ENCODE measurements around the gene MLPH. TPM values are rescaled to one million over a fixed set of nuclear protein-coding genes. Genes with fewer than 3 reads are reported as not detected.

The MLPH gene
- total and polyA plus RNA-seq, 2 of the 4 experiments (the other 2 are of a cell fraction), result 13.8 to 21.6 TPM

GRCh38 chr2:237555560-237555959, 68.5 kb downstream of the MLPH start:
- peaks cover 6% of the 10 kb centered on the region for H3K36me3 ChIP-seq (ENCODE audit: control insufficient read depth, insufficient read depth, low read length)
- 0 out of 2 replicates have a peak, but pooled peaks cover 6% of the 10 kb centered on the region for H3K9me1 ChIP-seq (ENCODE audit: insufficient read depth, low read length)
- no peak overlapping the region for H3K56ac ChIP-seq (ENCODE audit: extremely low read depth, insufficient read depth, low read length)
- intact Hi-C loops (cut with micrococcal nuclease) (no loop called here), in situ Hi-C loops (cut with MboI; ENCODE audit: low sequenced_read_pairs) (loop anchor here (25.0 kb wide), 2 partner anchors 1043 to 1218 kb away; a partner anchor contains a TSS), dilution Hi-C loops (cut with HindIII; ENCODE audit: low sequenced_read_pairs, unreplicated experiment) (no loop called here)
- 0 out of 2 replicates have a peak, but pooled peaks cover 9% of the 10 kb centered on the region for H4K20me1 ChIP-seq (ENCODE audit: insufficient read depth, low read length)
- H3K79me1 ChIP-seq (ENCODE audit: low read depth in 1 of 2, low read length in 2 of 2), result no peaks in the 10 kb centered on the region
- DNase-seq (no peak), ATAC-seq (ENCODE audit: low read depth) (no peak)
- H2AFZ ChIP-seq (replicated peaks; ENCODE audit: low read length, poor library complexity), result no peak overlapping the region
- no peak overlapping the region for H4K8ac ChIP-seq (ENCODE audit: low read depth in 2 of 2, low read length in 2 of 2)
- no peak overlapping the region for H3K14ac ChIP-seq (replicated peaks; ENCODE audit: low read depth, low read length)
- no peak for TF ChIP-seq FOS (IDR thresholded peaks at IDR 0.05; ENCODE audit: low read depth, low read length)
- TF ChIP-seq MXI1 (IDR thresholded peaks at IDR 0.05; ENCODE audit: borderline replicate concordance, low read depth, low read length), result no peak
- TF ChIP-seq BHLHE40 (IDR thresholded peaks at IDR 0.05; ENCODE audit: low read depth, low read length), result no peak
- no peak for TF ChIP-seq NFE2L2 (IDR thresholded peaks at IDR 0.05; ENCODE audit: low read depth, low read length)
- no peak for TF ChIP-seq RCOR1 (IDR thresholded peaks at IDR 0.05; ENCODE audit: insufficient replicate concordance, low read length)
- no peak for TF ChIP-seq POLR2A (IDR thresholded peaks at IDR 0.05; ENCODE audit: low read depth, low read length)
- TF ChIP-seq USF2 (IDR thresholded peaks at IDR 0.05; ENCODE audit: low read depth, low read length), result no peak
- TF ChIP-seq ELK1 (IDR thresholded peaks at IDR 0.05; ENCODE audit: borderline replicate concordance, low read depth, low read length), result no peak
- no peak for TF ChIP-seq CHD1 (IDR thresholded peaks at IDR 0.05; ENCODE audit: low read depth, low read length)
- TF ChIP-seq CEBPB (IDR thresholded peaks at IDR 0.05; ENCODE audit: low read depth, low read length), result no peak
- TF ChIP-seq RFX5 (IDR thresholded peaks at IDR 0.05; ENCODE audit: low read depth, low read length), result no peak
- TF ChIP-seq RAD21 (IDR thresholded peaks at IDR 0.05; ENCODE audit: low read length), result no peak
- TF ChIP-seq MAFK (IDR thresholded peaks at IDR 0.05; ENCODE audit: low read depth, low read length), result no peak
- TF ChIP-seq SMC3 (IDR thresholded peaks at IDR 0.05; ENCODE audit: low read depth, low read length), result no peak
- TF ChIP-seq CTCF (conservative IDR thresholded peaks at IDR 0.05; ENCODE audit: low read depth, low read length), result no peak
- H2BK5ac ChIP-seq (ENCODE audit: low read depth, low read length, poor library complexity, severe bottlenecking), result no peak overlapping the region
- no peak overlapping the region for H3K4me2 ChIP-seq (ENCODE audit: low read depth, low read length)
- no CpG with 5 or more reads among the region's 1 CpG for whole genome bisulfite sequencing, 2 experiments (ENCODE audit: extremely low coverage in 2 of 2, insufficient read length in 1 of 2)
- no peak overlapping the region for H3K23ac ChIP-seq (ENCODE audit: low read depth, low read length)
- no peak overlapping the region for H2AK5ac ChIP-seq (ENCODE audit: low read depth, low read length)
- no peaks in the 10 kb centered on the region for H3K27me3 ChIP-seq (ENCODE audit: control insufficient read depth, insufficient read depth, low read length)
- ChIA-PET CTCF (interaction anchor here (1.1 kb wide), 1 partner anchor 43 kb away, joined by 4 read pairs; no protein-coding TSS in a partner anchor), POLR2A (ENCODE audit: unreplicated experiment) (interaction anchor here (0.7 kb wide), 1 partner anchor 383 kb away, joined by 3 read pairs; no protein-coding TSS in a partner anchor)
- H2BK20ac ChIP-seq (ENCODE audit: low read depth, low read length), result no peak overlapping the region
- H4K5ac ChIP-seq (ENCODE audit: low read depth, low read length), result no peak overlapping the region
- no peak overlapping the region for H2AK9ac ChIP-seq (replicated peaks; ENCODE audit: low read depth, low read length, poor library complexity)
- H3K9ac ChIP-seq (ENCODE audit: low read depth, low read length), result no peak overlapping the region
- no TSS peak for BruUV-seq (replicated peaks)
- no peak overlapping the region for H2BK15ac ChIP-seq (ENCODE audit: low read depth, low read length)
- no peak overlapping the region for H2BK120ac ChIP-seq (ENCODE audit: low read depth, low read length)
- H4K91ac ChIP-seq (ENCODE audit: insufficient read depth, low read depth, low read length), result no peak overlapping the region
- H3K4me3 ChIP-seq (ENCODE audit: insufficient read depth, low read depth, low read length), result no peak overlapping the region
- no peak overlapping the region for H3K27ac ChIP-seq (ENCODE audit: insufficient read depth, low read length)
- H3K9me3 ChIP-seq (ENCODE audit: control insufficient read depth, insufficient read depth, low read length), result peaks cover 6% of the 10 kb centered on the region
- peaks cover 9% of the 10 kb centered on the region; the same call in 1 of the 2 replicates for H3K4me1 ChIP-seq (ENCODE audit: control insufficient read depth, insufficient read depth, low read length)
- no peak overlapping the region for H3K4ac ChIP-seq (ENCODE audit: low read depth, low read length)
- no peak overlapping the region for H3K18ac ChIP-seq (ENCODE audit: low read depth, low read length)

Measured in IMR-90 (cell line).